ENCODE data around the gene TIAM2.

Gene TIAM2

DNA sequence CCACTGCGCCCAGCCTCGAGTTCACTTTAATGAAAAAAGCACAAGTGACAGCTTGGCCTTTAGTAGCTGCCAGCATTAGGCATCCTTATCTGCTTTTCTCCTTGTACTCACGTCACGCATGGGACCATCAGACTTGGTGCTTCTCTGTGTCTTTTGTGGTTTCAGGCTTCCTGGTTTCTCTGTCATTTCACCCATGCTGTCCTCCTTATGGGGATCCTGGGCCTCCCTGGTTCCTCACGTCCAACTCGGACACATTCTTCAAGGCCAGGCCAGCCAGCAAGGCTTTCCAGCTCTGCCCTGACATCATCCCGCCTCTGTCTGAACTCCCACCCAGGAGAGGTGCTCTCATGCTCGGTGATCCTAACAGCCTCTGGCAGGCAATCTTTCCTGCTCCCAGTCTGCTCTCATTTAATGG is 83.2 kb downstream of the TIAM2 start:
- no peak for DNase-seq (ENCODE audit: low read depth)
- H3K4me3 ChIP-seq (ENCODE audit: low read depth, low read length) = no peak overlapping the region
- TF ChIP-seq, protein P1, sequence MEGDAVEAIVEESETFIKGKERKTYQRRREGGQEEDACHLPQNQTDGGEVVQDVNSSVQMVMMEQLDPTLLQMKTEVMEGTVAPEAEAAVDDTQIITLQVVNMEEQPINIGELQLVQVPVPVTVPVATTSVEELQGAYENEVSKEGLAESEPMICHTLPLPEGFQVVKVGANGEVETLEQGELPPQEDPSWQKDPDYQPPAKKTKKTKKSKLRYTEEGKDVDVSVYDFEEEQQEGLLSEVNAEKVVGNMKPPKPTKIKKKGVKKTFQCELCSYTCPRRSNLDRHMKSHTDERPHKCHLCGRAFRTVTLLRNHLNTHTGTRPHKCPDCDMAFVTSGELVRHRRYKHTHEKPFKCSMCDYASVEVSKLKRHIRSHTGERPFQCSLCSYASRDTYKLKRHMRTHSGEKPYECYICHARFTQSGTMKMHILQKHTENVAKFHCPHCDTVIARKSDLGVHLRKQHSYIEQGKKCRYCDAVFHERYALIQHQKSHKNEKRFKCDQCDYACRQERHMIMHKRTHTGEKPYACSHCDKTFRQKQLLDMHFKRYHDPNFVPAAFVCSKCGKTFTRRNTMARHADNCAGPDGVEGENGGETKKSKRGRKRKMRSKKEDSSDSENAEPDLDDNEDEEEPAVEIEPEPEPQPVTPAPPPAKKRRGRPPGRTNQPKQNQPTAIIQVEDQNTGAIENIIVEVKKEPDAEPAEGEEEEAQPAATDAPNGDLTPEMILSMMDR (IDR thresholded peaks at IDR 0.05; ENCODE audit: control insufficient read depth, extremely low read depth, insufficient read depth) = no peak

DNA sequence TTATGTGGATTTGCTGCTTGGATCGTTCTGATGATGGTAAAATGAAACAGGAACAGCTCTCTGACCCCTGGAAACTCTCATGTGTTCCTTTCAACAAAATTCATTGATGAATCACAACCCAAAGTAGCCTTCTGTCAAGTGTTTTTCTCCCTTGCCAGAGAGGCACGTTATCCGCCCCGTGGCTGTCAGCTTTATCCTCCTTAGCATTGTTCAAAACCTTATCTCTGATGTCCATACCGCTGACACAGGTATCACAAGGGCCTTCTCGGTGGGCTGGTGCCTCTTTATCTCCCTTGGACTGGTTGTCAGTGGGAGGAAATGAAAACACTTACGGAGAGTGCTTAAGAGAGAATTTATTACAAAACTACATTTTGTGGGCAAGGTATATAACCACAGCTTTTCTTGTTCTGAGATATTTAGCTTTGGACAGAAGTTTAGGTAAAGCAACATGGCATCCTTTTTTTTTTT is 84.9 kb downstream of the TIAM2 start:
- H3K4me3 ChIP-seq (ENCODE audit: low read depth, low read length) = no peak overlapping the region
- TF ChIP-seq, protein P1 (IDR thresholded peaks at IDR 0.05; ENCODE audit: control insufficient read depth, extremely low read depth, insufficient read depth) = no peak
- DNase-seq (ENCODE audit: low read depth) = no peak

DNA sequence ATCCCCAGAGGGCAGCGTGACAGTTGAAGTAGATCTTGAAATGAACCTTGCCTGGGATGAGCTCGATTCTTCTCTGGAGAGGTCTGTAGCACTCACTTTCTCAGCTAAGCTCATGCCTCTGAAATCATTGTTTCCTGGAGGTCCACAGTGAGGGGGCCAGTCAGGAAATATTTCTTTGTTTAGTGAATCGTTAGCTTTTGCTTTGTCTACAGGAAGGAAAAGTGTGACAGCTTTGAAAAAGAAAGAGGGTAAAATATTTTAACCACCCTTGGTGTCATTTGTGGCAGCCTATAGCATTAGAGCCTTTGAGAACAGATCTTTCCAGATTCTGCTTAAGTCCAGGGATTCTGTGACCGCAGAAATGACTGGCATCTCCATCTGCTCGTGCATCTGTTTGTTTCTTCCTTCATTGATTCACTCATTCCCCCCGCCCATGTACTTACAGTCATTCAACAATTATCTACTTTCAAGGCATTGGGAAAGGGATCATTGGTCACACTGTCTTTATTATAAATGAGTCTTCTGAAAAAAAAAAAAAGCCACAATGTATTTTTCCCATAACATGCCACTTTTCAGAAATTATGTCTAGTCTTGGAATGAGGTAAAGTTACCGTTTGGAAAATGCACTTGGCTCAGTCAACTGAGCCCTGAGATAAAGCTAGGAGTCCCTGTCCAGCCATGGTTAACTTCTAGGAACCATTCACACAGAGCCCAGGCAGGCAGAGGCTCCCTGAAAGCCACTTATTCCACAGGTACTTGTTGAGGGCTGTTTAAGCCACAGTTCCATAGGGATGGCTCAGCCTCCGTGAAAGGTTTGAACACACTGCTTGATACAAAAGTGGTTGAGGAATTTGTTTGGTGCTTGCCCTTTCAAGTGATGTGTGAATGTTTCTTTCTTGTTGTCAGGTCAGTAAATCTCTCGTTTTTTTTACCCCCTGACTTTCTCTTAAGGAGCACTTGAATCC is 86.0 kb downstream of the TIAM2 start:
- H3K4me3 ChIP-seq (ENCODE audit: low read depth, low read length) = no peak overlapping the region

DNA sequence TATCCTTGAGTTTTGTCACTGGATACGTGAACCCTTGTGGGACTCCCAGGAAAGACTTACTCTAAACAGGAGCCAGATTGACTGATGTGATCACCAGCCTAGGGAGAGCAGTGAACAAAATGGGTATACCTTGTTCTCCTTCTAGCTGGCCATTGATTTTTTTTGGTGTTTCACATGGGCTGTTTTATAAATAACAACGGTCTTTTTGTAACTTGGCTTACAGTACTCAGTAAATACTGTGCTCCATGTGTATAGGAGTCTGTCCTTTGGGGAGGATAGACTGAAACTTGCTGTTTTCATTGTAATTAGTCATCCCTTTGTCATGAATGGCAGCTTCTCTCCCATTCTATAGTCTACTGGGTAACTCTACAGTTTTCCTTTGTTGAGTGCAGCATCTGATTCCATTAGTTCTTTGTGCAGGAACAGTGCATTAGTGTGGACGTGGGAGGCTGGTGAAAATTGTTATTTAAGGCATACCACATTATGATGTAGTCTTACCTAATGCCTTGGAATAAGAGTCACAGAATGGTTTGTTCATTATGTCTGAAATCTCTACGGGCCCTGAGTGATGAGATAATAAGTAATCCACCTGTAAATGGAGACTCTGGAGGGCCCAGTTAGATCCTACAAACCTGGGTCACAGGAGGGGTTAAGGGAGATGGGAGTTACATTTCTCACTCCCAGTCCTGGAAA is 89.5 kb downstream of the TIAM2 start:
- no peak for DNase-seq (ENCODE audit: low read depth)
- no peak overlapping the region for H3K4me3 ChIP-seq (ENCODE audit: low read depth, low read length)
- TF ChIP-seq, protein P1 (IDR thresholded peaks at IDR 0.05; ENCODE audit: control insufficient read depth, extremely low read depth, insufficient read depth) = no peak

More for the DNA sequence above, 86.0 kb downstream of the TIAM2 start:
- TF ChIP-seq, protein P1 (IDR thresholded peaks at IDR 0.05; ENCODE audit: control insufficient read depth, extremely low read depth, insufficient read depth) = no peak
- DNase-seq (ENCODE audit: low read depth) = no peak

DNA sequence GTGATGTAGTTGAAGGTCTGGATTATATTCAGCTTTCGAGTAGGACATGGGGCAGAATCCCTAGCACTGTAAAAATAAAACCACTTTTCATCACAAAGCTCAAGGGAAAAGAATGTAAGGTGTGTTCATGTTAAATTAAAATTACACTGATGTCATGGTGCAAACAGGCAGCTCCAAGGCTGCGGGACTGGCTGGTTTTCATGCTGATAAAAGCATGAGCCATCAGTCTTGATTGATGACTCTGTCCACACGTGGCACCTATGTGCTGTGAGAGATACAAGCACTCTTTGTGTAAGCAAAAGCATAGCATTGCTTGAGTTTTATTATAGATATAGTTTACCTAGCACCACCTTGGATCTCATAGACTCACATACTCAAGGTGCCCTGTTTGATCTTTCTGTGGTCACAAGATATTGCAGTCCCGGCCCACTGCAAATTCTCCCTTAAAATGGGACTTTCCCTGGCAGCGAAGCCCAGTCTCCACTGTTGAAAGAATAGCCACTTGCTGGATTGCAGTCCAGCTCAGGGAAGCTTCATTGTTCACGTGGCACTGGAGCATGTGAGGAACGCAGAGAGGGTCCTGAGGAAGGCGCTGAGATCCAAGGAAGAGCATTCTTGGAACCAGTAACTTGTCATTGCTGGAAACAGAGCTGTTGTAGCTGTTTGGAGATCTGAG is 90.6 kb downstream of the TIAM2 start:
- no peak overlapping the region for H3K4me3 ChIP-seq (ENCODE audit: low read depth, low read length)
- DNase-seq (ENCODE audit: low read depth) = no peak
- TF ChIP-seq, protein P1 (IDR thresholded peaks at IDR 0.05; ENCODE audit: control insufficient read depth, extremely low read depth, insufficient read depth) = no peak

DNA sequence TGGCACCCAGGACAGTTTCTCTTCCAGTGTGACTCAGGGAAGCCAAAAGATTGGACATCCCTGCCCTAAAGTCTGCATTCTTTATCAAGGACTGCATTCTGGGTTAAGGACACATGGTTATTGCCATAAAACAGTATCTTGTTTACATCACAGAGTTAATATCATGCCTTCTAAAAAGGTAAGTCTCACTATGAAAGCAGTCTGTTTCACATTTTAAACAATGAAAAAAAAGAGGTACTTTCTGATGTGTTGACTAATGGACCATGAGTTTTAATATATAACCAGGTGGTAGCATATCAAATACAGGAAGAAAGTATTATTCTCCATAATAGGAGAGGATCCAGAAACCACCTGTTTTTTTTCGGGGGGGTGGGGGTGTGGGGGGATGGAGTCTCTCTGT is 93.7 kb downstream of the TIAM2 start:
- TF ChIP-seq, protein P1 (IDR thresholded peaks at IDR 0.05; ENCODE audit: control insufficient read depth, extremely low read depth, insufficient read depth) = no peak
- DNase-seq (ENCODE audit: low read depth) = no peak

More for the DNA sequence above, 93.7 kb downstream of the TIAM2 start:
- H3K4me3 ChIP-seq (ENCODE audit: low read depth, low read length) = no peak overlapping the region
